ENCODE results near the gene SPANXA2.
"Not testable (repeated sequence)": the region's sequence is repeated elsewhere in the genome, so short reads cannot be mapped to it uniquely, and the experiment has no call there.

GRCh38 chrX:141542551-141542950 is 47.0 kb upstream of the SPANXA2 start:
- TF ChIP-seq CTCF, POLR2A (IDR thresholded peaks at IDR 0.05): not testable (repeated sequence)
